Left ventricle myocardium inferior (tissue), 1 donor: Measurements from ENCODE around the gene IFT52. TPM values are rescaled to one million over a fixed set of nuclear protein-coding genes. Genes with fewer than 3 reads are reported as not detected.

Experiments used
- DNase-seq: peaks from one replicate; pipeline ENCODE4 v3.0.0-alpha.2; 2020
- H3K27ac ChIP-seq: fragments of 200-600 bp; replicated peaks from 2 replicates; pipeline ENCODE4 v1.8.0; 2021
- H3K27me3 ChIP-seq: fragments of 200-600 bp; 2 replicates; pipeline ENCODE4 v1.8.0; 2021; ENCODE audit warnings: low read depth
- H3K36me3 ChIP-seq: fragments of 200-600 bp; 2 replicates; pipeline ENCODE4 v1.8.0; 2021
- H3K4me1 ChIP-seq: fragments of 200-600 bp; 2 replicates; pipeline ENCODE4 v1.8.0; 2021
- H3K4me3 ChIP-seq: fragments of 200-600 bp; 2 replicates; pipeline ENCODE4 v1.8.0; 2021; ENCODE audit warnings: mild to moderate bottlenecking, moderate library complexity
- H3K9me3 ChIP-seq: fragments of 200-600 bp; replicated peaks from 2 replicates; pipeline ENCODE4 v1.8.0; 2021
- CTCF ChIP-seq: fragments of 200-600 bp; IDR thresholded peaks from 2 replicates; pipeline ENCODE4 v1.8.0; 2021; ENCODE audit warnings: antibody characterized with exemption, mild to moderate bottlenecking, borderline replicate concordance
- intact Hi-C: fragments of 100-400 bp; cut with micrococcal nuclease; formaldehyde crosslinking; loops from one replicate; pipeline ENCODE4 v1.11.0; 2022
- total RNA-seq: library from RNA; stranded (reverse); fragmentation: NEBNext Ultra II Directional; extraction: Animal tissue kit (Norgen Biotek cat#: 25700); gene quantifications from one replicate; pipeline ENCODE4 v1.2.1, GENCODE V29; 2021
- donor health status: DM: no; HTN: yes; CAD: no; lungs with severe emphysema.

Gene IFT52
- total RNA-seq, 1 donor from 2014 or later: 6.6 TPM

GRCh38 chr20:43544501-43544900 is 46.2 kb upstream of the IFT52 start:
- intact Hi-C loops: no loop called here
- Histone ChIP-seq H3K9me3 (peaks cover 7% of the 10 kb centered on the region), H3K27ac (no peak overlapping the region), H3K4me1 (no peaks in the 10 kb centered on the region), H3K4me3 (no peak overlapping the region), H3K36me3 (peaks cover 3% of the 10 kb centered on the region), H3K27me3 (no peaks in the 10 kb centered on the region)
- no peak for DNase-seq
- no peak for TF ChIP-seq CTCF

- H3K4me3 ChIP-seq: no peak overlapping the region
- intact Hi-C loops: no loop called here
Measured at GRCh38 chr20:43545837-43546578, 44.7 kb upstream of the IFT52 start.

GRCh38 chr20:43548273-43548880 is 42.4 kb upstream of the IFT52 start:
- H3K27ac ChIP-seq: no peak overlapping the region
- H3K27me3 ChIP-seq: no peaks in the 10 kb centered on the region
- H3K4me1 ChIP-seq: no peaks in the 10 kb centered on the region
- DNase-seq: no peak
- peaks cover 7% of the 10 kb centered on the region for H3K9me3 ChIP-seq
- no peak for TF ChIP-seq CTCF
- no peak overlapping the region for H3K4me3 ChIP-seq
- intact Hi-C loops: no loop called here
- H3K36me3 ChIP-seq: peaks cover 3% of the 10 kb centered on the region

More at GRCh38 chr20:43545837-43546578, 44.7 kb upstream of the IFT52 start:
- peaks cover 7% of the 10 kb centered on the region for H3K9me3 ChIP-seq
- no peak for DNase-seq
- peaks cover 3% of the 10 kb centered on the region for H3K36me3 ChIP-seq
- no peak for TF ChIP-seq CTCF
- no peak overlapping the region for H3K27ac ChIP-seq
- no peaks in the 10 kb centered on the region for H3K4me1 ChIP-seq
- H3K27me3 ChIP-seq: no peaks in the 10 kb centered on the region

GRCh38 chr20:43549416-43550065 is 41.2 kb upstream of the IFT52 start:
- intact Hi-C loops: no loop called here
- no peaks in the 10 kb centered on the region for H3K27me3 ChIP-seq
- H3K36me3 ChIP-seq: peaks cover 3% of the 10 kb centered on the region
- H3K27ac ChIP-seq: no peak overlapping the region
- H3K4me3 ChIP-seq: no peak overlapping the region
- no peak for TF ChIP-seq CTCF
- peaks cover 7% of the 10 kb centered on the region for H3K9me3 ChIP-seq
- no peaks in the 10 kb centered on the region for H3K4me1 ChIP-seq
- DNase-seq: no peak

GRCh38 chr20:43550456-43550855 is 40.3 kb upstream of the IFT52 start:
- intact Hi-C loops: no loop called here
- no peak for TF ChIP-seq CTCF
- no peaks in the 10 kb centered on the region for H3K4me1 ChIP-seq
- no peak for DNase-seq
- H3K4me3 ChIP-seq: no peak overlapping the region
- no peaks in the 10 kb centered on the region for H3K27me3 ChIP-seq
- H3K9me3 ChIP-seq: peaks cover 7% of the 10 kb centered on the region
- H3K27ac ChIP-seq: no peak overlapping the region
- peaks cover 3% of the 10 kb centered on the region for H3K36me3 ChIP-seq
